ENCODE results near the gene S100A1. TPM values are rescaled to one million over a fixed set of nuclear protein-coding genes. Genes with fewer than 3 reads are reported as not detected.

Gene S100A1
- polyA plus RNA-seq, 3 donors, result 21.9 to 29.8 (median 23.3) TPM

GRCh38 chr1:153606194-153606593 lies 22.0 kb upstream of the S100A1 start:
- DNase-seq (ENCODE audit: extremely low read depth in 1 of 11, low read depth in 9 of 11, low spot score in 4 of 11), result no peak

DNA sequence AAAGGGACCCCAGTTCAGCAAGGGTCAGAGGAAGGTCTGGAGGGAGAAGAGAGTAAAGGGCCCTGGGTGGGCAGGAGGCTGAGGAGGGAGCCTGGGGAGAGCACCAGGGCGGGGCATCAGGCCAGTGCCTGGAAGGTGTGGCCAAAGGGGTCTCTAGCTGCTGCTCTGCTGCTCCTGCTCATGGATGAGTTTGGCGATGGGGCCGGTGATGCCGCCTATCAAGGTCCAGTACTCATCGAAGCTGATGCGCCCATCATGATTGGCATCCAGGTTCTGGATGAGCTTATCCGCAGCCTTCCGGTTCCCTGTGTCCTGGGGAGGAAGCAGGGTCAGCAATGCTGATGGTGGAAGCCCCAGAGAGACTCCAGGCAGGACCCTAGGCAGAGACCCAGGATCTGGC lies 20.9 kb upstream of the S100A1 start:
- DNase-seq (ENCODE audit: extremely low read depth in 1 of 11, low read depth in 9 of 11, low spot score in 4 of 11), result no peak

GRCh38 chr1:153608089-153608682 lies 20.0 kb upstream of the S100A1 start:
- DNase-seq (ENCODE audit: extremely low read depth in 1 of 11, low read depth in 9 of 11, low spot score in 4 of 11), result no peak

- DNase-seq (ENCODE audit: extremely low read depth in 1 of 11, low read depth in 9 of 11, low spot score in 4 of 11), result peak in 1 of 11 donors; percentile 42
These were observed 19.3 kb upstream of the S100A1 start for GRCh38 chr1:153608742-153609584.

DNA sequence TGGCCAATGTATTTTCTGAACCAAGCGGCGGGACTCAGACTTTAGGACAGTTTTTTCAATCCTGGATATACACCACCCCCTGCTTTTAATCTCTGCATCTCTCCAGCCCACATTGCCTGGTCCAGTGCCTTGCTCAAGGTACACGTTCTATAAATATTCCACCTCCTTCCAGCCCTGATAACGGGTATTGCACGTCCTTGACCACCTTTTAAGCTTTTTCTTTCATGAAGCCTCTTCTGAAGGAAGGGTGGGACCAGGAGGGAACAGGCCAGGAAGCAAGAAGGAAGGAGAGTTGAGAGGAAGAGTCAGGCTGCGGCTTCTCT lies 18.7 kb upstream of the S100A1 start:
- DNase-seq (ENCODE audit: extremely low read depth in 1 of 11, low read depth in 9 of 11, low spot score in 4 of 11), result no peak

GRCh38 chr1:153610334-153610733 lies 17.9 kb upstream of the S100A1 start:
- DNase-seq (ENCODE audit: extremely low read depth in 1 of 11, low read depth in 9 of 11, low spot score in 4 of 11), result no peak

- no peak for DNase-seq (ENCODE audit: extremely low read depth in 1 of 11, low read depth in 9 of 11, low spot score in 4 of 11)
These were observed 17.4 kb upstream of the S100A1 start for GRCh38 chr1:153610811-153611301.

DNA sequence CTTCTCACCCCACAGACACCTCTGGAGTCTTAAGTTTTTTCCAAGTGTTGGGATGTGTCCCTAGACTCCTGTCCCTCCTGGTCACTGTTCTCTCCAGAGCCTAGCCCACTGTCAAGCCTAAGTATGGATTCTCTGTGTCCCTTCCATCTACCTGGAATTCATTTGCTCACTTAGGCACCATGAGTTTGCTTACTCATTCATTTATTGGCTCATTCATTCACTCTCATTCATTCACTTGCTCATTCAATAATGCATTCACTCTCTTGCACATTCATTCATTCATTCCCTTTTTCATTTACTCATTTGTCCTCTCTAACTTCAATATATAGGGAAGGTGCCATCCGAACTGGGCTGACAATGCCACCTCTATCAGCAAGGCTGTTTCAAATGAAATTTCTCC lies 16.9 kb upstream of the S100A1 start:
- no peak for DNase-seq (ENCODE audit: extremely low read depth in 1 of 11, low read depth in 9 of 11, low spot score in 4 of 11)

GRCh38 chr1:153612111-153612754 lies 16.0 kb upstream of the S100A1 start:
- no peak for DNase-seq (ENCODE audit: extremely low read depth in 1 of 11, low read depth in 9 of 11, low spot score in 4 of 11)

DNA sequence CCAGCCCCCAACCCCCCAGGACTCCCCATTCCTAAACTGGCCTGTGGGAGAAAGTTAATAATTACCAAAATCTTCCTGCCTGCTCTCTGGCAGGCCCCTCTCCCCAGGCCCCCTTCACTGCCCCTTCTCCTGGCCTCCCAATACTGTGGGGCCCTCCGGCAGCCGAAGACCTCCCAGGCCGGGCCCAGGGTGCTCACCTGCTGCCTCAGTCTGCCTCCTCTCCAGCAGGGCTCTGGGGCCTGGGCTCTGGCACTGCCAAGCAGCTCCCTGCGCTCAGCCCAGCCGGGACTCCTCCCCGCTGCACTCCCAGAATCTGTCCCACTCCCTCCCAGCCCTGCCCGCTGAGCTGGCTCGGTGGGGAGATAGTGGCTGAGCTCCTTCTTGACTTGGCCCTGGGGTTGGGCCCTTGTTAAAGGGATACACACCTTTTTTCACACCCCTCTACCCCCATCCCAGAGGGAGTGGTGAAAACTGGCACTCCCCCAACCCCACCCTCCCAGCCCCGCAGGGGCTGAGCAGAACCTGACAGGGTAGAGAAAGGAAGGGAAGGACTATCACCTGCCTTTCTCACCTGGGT lies 15.4 kb upstream of the S100A1 start, which contains the start of gene S100A16:
TSS of gene S100A16 (minus strand) at position 383 of the 577 bp plus-strand sequence. CDS start 4,986 bp downstream, outside the sequence.
- DNase-seq (ENCODE audit: extremely low read depth in 1 of 11, low read depth in 9 of 11, low spot score in 4 of 11), result peak in 1 of 11 donors; percentile 65

DNA sequence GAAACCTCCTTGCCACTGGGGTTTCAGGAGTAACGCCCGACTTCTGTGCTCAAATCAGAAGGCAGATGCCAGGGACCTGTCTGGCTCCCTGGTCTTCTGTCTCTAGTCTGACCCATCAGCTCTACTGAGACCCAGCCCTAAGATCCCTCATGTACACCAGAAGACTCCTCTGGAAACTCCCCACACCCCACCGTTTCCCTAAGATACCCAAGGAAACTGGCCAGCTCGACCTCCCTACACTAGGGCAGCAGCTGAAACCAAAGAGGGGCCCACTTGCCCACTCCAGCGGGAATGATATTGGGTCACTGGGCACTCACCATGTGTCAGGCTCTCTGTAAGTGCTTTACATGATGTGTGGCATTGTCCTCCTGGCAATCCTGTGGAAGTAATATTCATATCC lies 14.8 kb upstream of the S100A1 start:
- no peak for DNase-seq (ENCODE audit: extremely low read depth in 1 of 11, low read depth in 9 of 11, low spot score in 4 of 11)

DNA sequence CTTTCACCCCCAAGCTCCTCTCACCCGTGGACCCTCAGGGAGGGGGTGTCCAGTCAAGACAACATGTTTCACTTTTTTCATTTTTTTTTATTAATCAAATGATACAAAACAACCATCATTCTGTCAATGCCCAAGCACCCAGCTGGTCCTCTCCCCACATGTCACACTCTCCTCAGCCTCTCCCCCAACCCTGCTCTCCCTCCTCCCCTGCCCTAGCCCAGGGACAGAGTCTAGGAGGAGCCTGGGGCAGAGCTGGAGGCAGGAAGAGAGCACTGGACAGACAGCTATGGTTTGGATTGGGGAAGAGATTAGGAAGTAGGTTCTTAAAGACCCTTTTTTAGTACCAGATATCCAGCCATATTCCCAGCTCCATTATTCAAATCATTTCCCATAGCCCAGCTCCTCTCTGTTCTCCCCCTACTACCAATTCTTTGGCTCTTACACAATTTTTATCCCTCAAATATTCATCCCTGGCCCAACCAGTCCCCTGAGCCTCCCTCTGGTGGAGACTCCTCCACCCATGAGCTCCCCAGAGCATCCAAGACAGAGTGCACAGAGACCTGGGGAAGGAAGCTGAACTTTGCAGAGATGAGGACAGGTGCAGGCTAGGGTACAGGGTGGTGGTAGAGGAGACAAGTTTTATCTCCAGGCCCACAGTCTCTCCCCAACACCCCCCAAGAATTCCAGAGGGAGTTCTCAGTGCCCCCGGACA lies 13.9 kb upstream of the S100A1 start:
- no peak for DNase-seq (ENCODE audit: extremely low read depth in 1 of 11, low read depth in 9 of 11, low spot score in 4 of 11)

GRCh38 chr1:153614906-153615305 lies 13.3 kb upstream of the S100A1 start:
- DNase-seq (ENCODE audit: extremely low read depth in 1 of 11, low read depth in 9 of 11, low spot score in 4 of 11), result no peak

GRCh38 chr1:153615406-153615805 lies 12.8 kb upstream of the S100A1 start:
- DNase-seq (ENCODE audit: extremely low read depth in 1 of 11, low read depth in 9 of 11, low spot score in 4 of 11), result no peak

DNA sequence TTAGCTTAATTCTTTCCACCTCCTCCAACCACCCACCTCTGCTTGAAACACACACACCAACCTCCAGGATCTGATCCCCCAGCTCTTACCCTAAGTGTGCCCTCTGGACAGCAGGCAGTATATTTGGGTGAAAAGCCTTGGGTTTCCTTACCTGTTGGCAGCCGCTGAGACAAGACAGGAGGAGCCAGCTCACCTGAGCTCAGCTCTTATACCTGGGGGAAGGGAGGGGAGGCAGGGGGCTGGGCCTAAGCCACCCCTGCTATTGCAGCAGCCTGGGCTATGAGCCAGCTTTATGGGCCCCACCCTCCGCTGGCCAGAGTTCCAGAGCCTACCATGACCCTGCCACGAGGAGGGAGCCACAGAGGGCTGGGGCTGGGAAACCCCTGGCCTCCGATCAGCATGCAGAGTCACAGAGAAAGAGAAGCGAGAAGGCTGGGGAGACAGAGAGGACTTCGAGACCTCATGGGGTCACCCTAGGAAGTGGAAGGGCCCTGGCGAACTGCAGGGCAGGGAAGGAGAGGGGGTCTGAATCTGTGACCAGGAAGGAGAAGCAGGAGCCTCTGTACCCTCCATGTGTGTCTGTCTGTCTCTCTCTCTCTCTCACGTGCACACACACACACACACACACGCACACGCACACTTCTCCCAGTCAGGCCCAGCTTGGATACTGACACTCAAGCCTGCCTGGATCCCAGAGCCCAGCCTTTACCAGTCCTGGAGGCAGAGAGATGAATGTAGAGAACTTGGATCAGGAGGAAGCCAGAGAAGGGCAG lies 11.9 kb upstream of the S100A1 start, which contains the start of gene S100A14:
TSS of gene S100A14 (minus strand) at position 182 of the 773 bp plus-strand sequence. CDS start 467 bp downstream, outside the sequence.
- DNase-seq (ENCODE audit: extremely low read depth in 1 of 11, low read depth in 9 of 11, low spot score in 4 of 11), result no peak

- no peak for DNase-seq (ENCODE audit: extremely low read depth in 1 of 11, low read depth in 9 of 11, low spot score in 4 of 11)
These were observed 11.3 kb upstream of the S100A1 start for GRCh38 chr1:153616917-153617311.

DNA sequence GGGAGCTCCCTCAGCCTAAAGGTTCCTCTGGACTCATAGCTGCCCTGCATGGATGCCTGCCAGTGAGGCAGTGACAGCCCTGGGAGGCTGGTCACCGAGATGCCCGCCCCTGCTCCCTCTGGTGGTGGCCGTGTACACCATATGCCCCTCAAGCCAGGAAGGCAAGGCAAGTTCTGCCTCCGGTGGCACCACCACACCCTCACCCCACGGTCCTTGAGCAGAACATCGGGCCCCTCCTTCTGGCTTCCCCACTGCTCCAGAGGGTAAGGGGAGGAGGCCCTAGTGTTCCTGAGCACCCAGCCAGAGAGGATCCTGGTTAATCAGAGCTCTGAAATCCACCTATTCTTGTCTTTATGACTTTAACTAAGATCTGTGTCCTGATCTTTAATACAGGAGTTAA lies 10.6 kb upstream of the S100A1 start:
- DNase-seq (ENCODE audit: extremely low read depth in 1 of 11, low read depth in 9 of 11, low spot score in 4 of 11), result no peak

DNA sequence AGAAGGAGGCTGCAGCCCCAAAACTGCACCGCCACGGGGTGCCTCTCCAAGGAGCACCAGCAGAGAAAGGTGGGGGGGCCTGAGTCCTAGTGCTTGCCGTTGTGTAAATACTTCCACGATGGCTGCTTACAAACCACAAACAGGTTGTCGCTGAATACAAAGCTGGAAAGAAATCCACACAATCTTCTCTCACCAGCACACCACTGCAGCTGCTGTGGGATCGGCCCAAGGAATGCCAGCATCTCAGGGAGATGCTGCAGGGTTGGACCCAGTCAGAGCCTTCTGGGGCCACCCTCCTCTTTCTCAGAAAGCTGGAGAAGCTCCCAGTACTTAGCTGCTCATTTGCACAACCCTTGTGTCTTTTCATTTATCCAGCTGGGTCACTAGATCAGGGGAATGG lies 9.1 kb upstream of the S100A1 start:
- DNase-seq (ENCODE audit: extremely low read depth in 1 of 11, low read depth in 9 of 11, low spot score in 4 of 11), result no peak

All from renal cortex interstitium (tissue), 11 donors.